ENCODE data around the gene FBXL13. TPM values are rescaled to one million over a fixed set of nuclear protein-coding genes. Genes with fewer than 3 reads are reported as not detected.

FBXL13 gene
- polyA plus RNA-seq, 1 of the 3 experiments (the other 2 are of a cell fraction), result 1.1 TPM

DNA sequence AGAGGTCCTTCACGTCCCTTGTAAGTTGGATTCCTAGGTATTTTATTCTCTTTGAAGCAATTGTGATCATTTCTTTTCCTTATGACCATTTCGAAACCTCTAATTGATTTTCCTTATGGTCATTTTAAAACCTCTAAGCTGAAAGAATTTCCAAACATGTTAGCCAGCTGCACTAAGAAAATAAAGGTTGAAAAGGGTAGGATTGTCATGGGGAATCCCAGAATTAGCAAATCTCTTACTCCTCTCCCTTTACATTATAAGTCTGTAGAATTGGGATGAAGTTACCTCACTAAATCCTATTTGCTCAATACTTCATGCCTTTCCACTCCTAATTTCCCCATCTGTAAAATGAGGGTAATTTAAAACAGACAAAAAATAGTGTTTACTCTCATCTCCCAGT lies 246.3 kb downstream of the FBXL13 start (continued):
- TF ChIP-seq, protein P1, sequence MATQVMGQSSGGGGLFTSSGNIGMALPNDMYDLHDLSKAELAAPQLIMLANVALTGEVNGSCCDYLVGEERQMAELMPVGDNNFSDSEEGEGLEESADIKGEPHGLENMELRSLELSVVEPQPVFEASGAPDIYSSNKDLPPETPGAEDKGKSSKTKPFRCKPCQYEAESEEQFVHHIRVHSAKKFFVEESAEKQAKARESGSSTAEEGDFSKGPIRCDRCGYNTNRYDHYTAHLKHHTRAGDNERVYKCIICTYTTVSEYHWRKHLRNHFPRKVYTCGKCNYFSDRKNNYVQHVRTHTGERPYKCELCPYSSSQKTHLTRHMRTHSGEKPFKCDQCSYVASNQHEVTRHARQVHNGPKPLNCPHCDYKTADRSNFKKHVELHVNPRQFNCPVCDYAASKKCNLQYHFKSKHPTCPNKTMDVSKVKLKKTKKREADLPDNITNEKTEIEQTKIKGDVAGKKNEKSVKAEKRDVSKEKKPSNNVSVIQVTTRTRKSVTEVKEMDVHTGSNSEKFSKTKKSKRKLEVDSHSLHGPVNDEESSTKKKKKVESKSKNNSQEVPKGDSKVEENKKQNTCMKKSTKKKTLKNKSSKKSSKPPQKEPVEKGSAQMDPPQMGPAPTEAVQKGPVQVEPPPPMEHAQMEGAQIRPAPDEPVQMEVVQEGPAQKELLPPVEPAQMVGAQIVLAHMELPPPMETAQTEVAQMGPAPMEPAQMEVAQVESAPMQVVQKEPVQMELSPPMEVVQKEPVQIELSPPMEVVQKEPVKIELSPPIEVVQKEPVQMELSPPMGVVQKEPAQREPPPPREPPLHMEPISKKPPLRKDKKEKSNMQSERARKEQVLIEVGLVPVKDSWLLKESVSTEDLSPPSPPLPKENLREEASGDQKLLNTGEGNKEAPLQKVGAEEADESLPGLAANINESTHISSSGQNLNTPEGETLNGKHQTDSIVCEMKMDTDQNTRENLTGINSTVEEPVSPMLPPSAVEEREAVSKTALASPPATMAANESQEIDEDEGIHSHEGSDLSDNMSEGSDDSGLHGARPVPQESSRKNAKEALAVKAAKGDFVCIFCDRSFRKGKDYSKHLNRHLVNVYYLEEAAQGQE (IDR thresholded peaks at IDR 0.05; ENCODE audit: low read depth, low read length), result no peak

DNA sequence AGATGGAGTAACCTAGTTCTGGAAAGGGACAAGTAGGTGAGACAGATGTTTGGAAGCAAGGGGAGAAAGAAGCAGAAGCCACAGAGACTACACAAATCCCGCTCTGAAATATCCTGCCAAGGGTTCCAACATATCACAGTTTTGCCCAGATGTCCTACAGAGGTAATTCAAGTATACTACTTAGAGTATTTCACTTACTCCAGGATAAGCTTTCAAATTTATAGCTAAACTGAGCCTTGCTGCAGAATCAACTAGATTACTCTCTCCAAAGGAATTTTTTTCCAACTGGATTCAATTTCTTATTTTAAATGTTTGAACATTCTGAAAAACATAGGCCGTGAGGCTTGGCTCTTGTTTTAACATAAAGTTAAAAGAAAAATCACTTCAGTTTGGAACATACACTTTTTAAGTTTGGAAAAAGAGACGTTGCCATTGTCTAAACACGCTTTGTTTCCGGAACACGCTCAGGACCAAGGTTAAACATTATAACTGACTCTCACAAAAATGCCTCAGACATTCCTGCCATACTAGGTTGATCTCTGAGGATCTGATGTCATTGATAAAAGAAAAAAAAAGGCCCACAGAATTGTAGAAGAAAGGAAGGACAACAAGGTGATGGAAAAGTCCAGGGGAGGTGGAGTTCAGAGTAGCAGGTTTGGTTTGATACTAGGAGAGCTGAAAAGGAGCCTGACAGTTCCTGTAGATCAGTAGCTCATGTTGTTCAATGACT lies 251.0 kb downstream of the FBXL13 start:
- CTCF ChIA-PET, result no interaction called here
- peak overlapping the region in 1 of 2 experiments; percentile 11; a peak in 1 of 4 replicates for H3K27ac ChIP-seq (ENCODE audit: low read depth in 2 of 2, low read length in 1 of 2)

More for the DNA sequence above, 251.0 kb downstream of the FBXL13 start:
- Histone ChIP-seq H3K9me3 (no peaks in the 10 kb centered on the region), H3K36me3 (replicated peaks in 1 of 2; ENCODE audit: control insufficient read depth in 1 of 2, insufficient read depth in 2 of 2, low read length in 1 of 2) (peaks cover 7 to 11% of the 10 kb centered on the region in 2 experiments), H3K27me3 (ENCODE audit: insufficient read depth) (no peaks in the 10 kb centered on the region), H3K9me2 (no peaks in the 10 kb centered on the region), H3K4me1 (ENCODE audit: control insufficient read depth in 1 of 2, insufficient read depth in 2 of 2, low read depth in 1 of 2, low read length in 1 of 2) (peaks cover 0 to under 1% of the 10 kb centered on the region in 2 experiments; a peak in 1 of 4 replicates), H3F3A (replicated peaks; ENCODE audit: insufficient read depth) (no peaks in the 10 kb centered on the region), H3K79me2 (ENCODE audit: insufficient read depth) (no peaks in the 10 kb centered on the region), H3K4me2 (no peak overlapping the region), H2AFZ (ENCODE audit: low read depth) (no peak overlapping the region), H4K20me1 (ENCODE audit: insufficient read depth) (no peaks in the 10 kb centered on the region), H3K9ac (no peak overlapping the region), H3K4me3 (ENCODE audit: low read depth in 2 of 2, low read length in 1 of 2) (no peak overlapping the region)
- DNase-seq, result no peak
- POLR2A ChIA-PET, result no interaction called here
- WGBS (ENCODE audit: low lambda C conversion rate), result 93% methylated on average over 6 of the region's 6 CpGs
- TF ChIP-seq RCOR1 (IDR thresholded peaks at IDR 0.05; ENCODE audit: low read length) (no peak), NRF1 (IDR thresholded peaks at IDR 0.05; ENCODE audit: low read depth, low read length) (no peak), TEAD4 (IDR thresholded peaks at IDR 0.05; ENCODE audit: borderline replicate concordance, insufficient read depth) (no peak), EP300 (IDR thresholded peaks at IDR 0.05; ENCODE audit: borderline replicate concordance in 1 of 2, low read depth in 1 of 2, low read length in 1 of 2) (no peak), MEF2A (IDR thresholded peaks at IDR 0.05; ENCODE audit: borderline replicate concordance, low read depth) (no peak), FOXJ3 (CRISPR knock-in tag; IDR thresholded peaks at IDR 0.05) (no peak)
- TF ChIP-seq, protein P2, sequence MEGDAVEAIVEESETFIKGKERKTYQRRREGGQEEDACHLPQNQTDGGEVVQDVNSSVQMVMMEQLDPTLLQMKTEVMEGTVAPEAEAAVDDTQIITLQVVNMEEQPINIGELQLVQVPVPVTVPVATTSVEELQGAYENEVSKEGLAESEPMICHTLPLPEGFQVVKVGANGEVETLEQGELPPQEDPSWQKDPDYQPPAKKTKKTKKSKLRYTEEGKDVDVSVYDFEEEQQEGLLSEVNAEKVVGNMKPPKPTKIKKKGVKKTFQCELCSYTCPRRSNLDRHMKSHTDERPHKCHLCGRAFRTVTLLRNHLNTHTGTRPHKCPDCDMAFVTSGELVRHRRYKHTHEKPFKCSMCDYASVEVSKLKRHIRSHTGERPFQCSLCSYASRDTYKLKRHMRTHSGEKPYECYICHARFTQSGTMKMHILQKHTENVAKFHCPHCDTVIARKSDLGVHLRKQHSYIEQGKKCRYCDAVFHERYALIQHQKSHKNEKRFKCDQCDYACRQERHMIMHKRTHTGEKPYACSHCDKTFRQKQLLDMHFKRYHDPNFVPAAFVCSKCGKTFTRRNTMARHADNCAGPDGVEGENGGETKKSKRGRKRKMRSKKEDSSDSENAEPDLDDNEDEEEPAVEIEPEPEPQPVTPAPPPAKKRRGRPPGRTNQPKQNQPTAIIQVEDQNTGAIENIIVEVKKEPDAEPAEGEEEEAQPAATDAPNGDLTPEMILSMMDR (IDR thresholded peaks at IDR 0.05), result no peak
